IPS-11a (cell line): ENCODE results near the gene CDH16.

Experiments used
- H3K4me3 ChIP-seq: one replicate; pipeline ENCODE4 v1.5.1; 2013; ENCODE audit warnings: low read depth, low read length, control low read depth

Gene CDH16

GRCh38 chr16:66913711-66914110, 5.0 kb downstream of the CDH16 start:
- H3K4me3 ChIP-seq = no peak overlapping the region

DNA sequence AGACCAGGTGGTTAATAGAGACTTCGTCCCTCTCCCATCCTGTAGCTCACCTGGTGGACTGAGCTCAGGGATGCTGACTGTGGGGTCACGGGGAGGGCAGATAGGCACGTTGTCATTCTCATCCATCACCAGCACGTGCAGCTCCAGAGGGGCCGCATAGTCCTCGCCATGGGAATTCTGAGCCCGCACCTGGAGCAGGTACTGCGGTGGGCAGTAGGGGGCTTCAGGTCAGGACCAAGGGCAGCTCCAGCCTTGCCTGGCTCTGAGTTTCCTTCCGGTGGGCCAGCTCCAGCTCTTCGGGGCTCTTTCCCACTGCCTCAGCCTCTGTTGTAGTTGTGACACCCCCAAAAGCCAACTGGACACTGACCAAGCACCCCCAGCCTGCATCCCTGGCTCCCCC, 5.6 kb downstream of the CDH16 start:
- no peak overlapping the region for H3K4me3 ChIP-seq

GRCh38 chr16:66911801-66912200, 6.9 kb downstream of the CDH16 start:
- H3K4me3 ChIP-seq = no peak overlapping the region

GRCh38 chr16:66911112-66911511, 7.6 kb downstream of the CDH16 start:
- no peak overlapping the region for H3K4me3 ChIP-seq

DNA sequence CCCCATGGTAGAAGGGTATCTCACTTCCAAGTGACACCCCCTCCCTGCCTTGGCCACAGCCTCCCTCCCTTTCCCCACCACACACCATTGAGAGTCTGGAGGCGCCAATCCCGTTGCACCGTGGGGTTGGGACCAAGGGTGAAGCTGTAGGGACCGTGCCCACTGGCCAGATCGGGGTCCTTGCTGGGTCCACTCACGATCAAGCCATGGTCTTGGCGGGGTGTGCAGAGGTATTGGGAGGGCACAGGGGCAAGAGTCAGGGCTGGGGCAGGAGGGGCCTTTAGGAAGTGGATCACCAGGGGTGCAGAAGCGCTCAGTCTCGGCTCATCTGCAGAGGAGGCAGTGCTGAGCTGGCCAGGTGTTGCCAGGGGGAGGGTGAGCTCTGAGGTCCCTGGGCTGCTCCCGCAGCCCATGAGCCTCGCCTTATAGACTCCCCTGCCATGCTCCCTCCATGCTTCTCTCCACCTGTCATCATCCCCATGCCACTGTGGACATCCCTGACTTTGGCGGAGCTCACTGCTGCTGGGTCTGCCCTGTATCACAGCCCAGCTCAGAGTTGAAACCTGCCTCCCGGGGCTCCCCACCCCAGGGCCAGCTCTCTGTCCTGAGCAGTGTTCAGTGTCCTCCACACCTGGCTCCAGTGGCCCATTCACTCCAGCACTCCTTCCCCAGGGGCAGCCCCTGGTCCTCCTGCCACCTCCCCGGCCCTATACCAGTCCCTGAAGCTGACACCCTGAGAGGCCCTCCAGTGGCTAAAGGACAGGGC, 8.3 kb downstream of the CDH16 start:
- H3K4me3 ChIP-seq = no peak overlapping the region

DNA sequence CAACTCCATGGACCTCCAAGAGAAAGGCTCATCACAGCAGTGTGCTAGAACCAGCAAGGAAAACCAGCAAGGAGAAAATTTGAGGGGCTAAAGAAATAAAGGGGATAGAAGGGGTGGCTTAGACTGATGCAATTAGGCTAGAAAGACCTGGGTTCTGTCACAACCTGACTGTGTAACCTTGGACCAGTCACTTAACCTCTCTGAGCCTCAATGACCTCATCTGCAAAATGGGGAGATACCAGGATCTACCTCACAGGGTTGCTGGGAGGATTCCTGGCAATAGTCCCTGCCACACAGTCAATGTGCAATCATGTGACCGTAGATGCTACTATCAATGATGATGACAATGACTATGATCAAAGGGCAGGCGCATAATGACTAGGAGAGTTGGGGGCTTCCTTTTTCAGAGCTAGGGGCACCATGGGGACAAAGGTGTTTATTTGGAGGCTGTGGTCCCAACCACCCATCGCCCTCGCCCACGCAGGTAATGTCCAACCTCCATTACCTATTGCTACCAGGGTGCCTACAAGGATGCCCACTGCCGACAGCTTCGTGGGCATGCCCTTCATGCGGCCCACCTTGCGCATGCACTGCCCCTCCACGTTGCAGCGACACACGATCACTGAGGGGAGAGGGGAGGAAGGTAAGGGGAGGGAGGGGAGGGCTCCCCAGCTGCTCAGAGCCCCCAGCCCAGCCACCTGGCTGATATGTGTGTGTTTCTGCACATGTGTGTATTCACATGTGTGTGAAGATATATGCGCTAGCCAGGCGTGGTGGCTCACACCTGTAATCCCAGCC, 9.7 kb downstream of the CDH16 start:
- no peak overlapping the region for H3K4me3 ChIP-seq

DNA sequence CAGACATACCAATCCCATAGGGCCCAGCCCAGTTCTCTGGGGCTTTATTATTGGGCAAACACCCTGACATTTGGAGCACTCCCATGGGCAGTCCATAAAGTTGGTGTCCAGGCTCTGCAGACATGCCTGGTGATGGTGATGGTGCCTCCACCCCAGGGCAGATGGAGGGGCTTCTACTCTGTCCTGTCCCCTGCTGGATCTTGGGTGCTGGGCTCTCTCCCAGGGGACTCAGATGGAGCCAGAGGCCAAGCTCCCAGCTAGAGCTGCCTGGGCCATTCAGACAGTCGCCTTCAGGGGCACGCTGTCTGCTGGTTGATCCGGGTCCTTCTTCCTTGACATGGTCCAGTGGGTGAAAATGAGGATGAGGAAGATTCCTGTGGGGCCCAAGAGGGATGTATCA, 10.6 kb downstream of the CDH16 start:
- no peak overlapping the region for H3K4me3 ChIP-seq

DNA sequence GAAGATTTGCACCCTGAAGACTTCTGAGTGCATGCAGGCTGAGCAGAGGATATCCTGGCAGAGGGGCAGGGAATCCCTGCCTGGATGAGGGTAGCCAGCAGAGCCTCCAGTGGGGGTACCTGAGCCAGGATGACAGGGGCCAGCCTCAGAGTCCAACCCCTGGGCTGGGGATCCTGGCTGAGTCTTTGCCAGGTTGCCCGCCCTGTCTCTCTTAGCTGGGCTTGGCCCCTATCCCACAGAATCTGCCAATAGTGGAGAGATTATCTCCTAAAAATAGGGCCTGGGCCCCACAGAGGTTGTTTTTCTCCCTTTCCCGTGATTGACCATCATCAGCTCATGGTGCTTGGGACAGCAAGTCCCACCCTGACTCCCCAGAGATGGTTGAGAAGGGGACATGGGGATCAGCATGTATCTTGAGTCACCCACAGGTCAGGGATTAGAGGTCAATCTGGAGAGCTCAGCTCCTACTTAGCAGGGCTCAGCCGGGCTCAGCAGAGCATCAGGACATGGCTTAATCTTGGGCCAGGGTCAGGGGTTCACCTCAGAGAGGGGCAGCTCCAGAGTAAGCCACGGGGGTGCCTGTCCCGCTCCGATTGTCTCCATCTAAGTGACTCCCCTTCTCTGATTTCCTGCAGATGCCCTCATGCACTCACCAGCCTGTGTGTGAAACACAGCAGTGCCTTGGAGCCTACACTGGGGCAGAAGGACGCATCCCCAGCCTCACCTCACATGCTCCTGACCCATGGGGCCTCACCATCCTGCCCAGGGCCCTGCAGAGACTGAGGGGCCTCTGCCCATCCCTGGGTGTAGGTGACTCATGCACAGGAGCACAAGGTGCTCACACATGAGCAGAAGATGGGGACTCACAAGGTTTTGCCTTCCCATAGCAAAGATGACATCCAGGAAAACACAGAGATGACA, 11.5 kb downstream of the CDH16 start:
- H3K4me3 ChIP-seq = no peak overlapping the region

GRCh38 chr16:66905633-66906539, 12.8 kb downstream of the CDH16 start:
- no peak overlapping the region for H3K4me3 ChIP-seq

GRCh38 chr16:66904846-66905632, 13.6 kb downstream of the CDH16 start:
- no peak overlapping the region for H3K4me3 ChIP-seq

DNA sequence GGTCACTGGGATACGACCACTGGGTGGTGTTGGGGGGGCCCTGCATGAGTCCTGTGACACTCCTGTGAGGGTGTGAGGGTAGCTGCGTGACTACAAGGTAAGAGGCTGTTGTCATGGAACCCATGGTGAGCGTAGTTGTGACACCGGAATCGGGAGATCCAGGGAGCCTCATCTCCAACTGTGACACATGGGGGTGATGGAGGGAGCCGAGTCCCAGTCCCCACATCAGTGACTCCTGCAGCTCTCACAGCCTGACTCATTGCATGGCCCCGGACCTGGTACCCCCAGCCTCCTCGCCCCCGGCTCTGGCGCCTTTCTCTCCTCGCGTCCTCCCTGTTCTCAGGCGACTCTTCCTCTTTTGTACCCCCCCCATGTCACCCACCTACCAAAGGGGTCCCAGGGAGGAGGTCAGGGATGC, 14.2 kb downstream of the CDH16 start:
- no peak overlapping the region for H3K4me3 ChIP-seq

- H3K4me3 ChIP-seq = no peak overlapping the region
Observed at GRCh38 chr16:66903544-66904427, 14.9 kb downstream of the CDH16 start.

- no peak overlapping the region for H3K4me3 ChIP-seq
Observed at GRCh38 chr16:66902648-66903543, 15.8 kb downstream of the CDH16 start.

GRCh38 chr16:66901626-66902025, 17.1 kb downstream of the CDH16 start:
- no peak overlapping the region for H3K4me3 ChIP-seq

DNA sequence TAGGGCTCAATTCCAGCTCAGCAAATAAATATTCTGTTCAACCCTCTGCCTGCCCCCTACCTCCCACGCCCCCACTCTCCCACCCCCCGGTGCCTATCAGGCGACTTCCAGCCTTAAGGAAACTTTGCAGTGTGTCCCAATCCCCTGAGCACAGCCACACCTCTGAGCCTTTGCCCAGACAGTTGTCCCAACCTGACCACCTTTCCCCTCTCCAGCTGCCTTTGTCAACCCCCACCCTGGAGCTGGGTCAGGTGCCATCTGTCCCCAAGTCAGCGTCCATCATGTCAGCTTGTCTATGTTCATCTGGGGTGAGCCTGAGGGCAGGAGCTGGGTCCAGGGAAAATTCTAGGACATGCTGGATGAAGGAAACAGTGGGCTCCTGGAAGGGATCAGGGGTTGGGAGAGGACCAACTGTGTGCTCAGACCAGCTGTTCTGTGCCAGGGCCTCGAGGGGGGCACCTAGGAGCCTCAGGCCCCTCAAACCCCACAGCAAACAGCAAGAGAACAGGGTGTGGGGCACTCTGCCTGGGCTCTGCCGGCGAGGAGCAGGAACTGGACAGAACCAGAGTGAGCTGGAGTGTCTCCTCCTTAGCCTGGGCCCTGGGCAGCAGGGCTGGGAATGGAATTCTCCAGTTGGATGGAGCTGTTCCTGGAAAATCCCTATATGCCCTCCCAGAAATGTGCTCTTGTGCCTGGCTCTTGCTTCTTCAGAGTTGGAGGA, 17.8 kb downstream of the CDH16 start:
- H3K4me3 ChIP-seq = no peak overlapping the region

GRCh38 chr16:66899945-66900710, 18.6 kb downstream of the CDH16 start:
- H3K4me3 ChIP-seq = no peak overlapping the region
